Activated naive CD8-positive, alpha-beta T cell treated with anti-CD3 and anti-CD28 coated beads, Interleukin-2, amount 50 U/mL, for 24 hours (primary cell): Measurements from ENCODE around the gene BCAR1.

Experiments
- ATAC-seq: fragments of 150-1000 bp; cut with Tn5 transposase; one replicate; pipeline ENCODE4 v1.10.0; 2021
- DNase-seq: peaks from one replicate; pipeline ENCODE4 v3.0.0; 2021
- H3K27ac Mint-ChIP-seq: one replicate; pipeline ENCODE4 v1.8.0; 2021; ENCODE audit warnings: mild to moderate bottlenecking, mixed read lengths
- H3K27me3 Mint-ChIP-seq: one replicate; pipeline ENCODE4 v1.8.0; 2021; ENCODE audit warnings: mixed read lengths
- H3K36me3 Mint-ChIP-seq: one replicate; pipeline ENCODE4 v1.8.0; 2021; ENCODE audit warnings: low read depth, mixed read lengths
- H3K4me1 Mint-ChIP-seq: one replicate; pipeline ENCODE4 v1.8.0; 2021; ENCODE audit warnings: mixed read lengths
- H3K4me3 Mint-ChIP-seq: one replicate; pipeline ENCODE4 v1.8.0; 2021; ENCODE audit warnings: mild to moderate bottlenecking, moderate library complexity, mixed read lengths
- H3K9me3 Mint-ChIP-seq: one replicate; pipeline ENCODE4 v1.8.0; 2021; ENCODE audit warnings: mixed read lengths

The BCAR1 gene

DNA sequence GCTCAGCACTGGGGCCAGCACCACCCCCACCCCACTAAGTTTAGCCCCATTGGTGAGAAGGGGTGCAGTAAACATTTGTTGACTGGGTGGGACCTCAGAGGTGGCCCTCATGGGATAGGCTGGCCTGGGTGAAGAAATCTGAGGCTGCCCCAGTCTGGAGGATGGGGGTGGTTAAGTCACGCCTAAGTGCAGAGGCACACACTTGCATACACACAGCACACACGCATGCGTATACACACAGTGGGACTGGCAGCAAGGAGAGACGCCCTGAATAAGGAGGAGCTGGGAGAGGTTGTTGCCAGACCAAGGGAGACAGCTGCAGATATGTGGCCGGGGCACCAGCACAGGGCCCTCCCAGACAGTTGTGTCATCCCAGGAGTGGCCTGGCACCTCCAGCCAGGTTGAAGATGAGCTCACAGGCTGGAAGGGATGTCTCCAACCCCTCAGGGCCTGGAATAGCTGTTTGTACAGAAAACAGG, 3.0 kb upstream of the BCAR1 start:
- DNase-seq = no peak
- Mint-ChIP-seq H3K4me3 (no peak overlapping the region), H3K4me1 (peaks cover 6% of the 10 kb centered on the region), H3K36me3 (no peaks in the 10 kb centered on the region), H3K27me3 (peaks cover 54% of the 10 kb centered on the region), H3K9me3 (no peaks in the 10 kb centered on the region), H3K27ac (no peak overlapping the region)
- no peak for ATAC-seq

DNA sequence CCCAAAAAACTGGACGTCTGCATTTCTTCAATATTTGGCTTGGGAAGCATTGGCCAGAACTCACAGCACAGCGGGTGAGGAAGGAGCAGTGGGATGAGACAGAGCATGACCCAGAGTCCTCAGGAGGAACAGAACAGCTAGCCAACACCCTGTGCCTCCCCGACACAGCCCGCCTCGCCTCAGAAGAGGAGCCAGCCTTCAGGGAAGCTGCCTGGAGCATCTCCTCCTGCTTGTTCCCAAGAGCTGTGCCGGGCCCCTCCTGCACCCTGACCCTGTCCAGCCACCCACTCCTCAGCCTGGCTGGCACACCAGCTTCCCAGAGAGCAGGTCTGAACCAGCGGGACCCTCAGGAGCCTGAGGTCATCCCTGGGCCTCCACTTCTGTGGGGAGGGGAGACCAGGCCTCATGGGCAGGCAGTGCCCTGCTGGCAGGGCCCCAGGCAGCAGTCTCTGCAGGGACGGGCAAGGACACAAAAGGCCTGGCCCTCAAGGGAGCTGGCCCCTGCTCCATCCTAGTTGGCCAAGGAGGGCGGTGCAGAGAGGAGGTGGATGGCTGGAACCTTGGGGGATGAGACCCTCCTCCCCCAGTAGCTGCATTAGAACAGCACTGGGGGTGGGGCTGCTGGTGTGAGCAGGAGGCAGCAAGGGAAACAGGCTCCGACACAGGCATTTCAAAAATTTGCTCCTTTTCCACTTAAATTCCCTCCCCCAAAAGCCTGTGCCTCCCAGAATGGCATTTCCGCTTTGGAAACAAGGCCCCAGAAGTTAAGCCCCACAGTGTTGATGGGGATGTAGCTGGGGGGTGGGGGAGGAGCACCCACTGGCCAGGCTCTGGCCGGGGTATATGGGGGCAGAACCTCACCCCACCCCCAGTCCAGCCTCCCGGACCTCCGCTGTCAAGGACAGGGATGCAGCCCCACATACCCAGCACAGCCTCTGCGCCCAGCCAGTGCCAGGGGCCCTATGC, 1.8 kb upstream of the BCAR1 start:
- DNase-seq (no peak), ATAC-seq (no peak)
- Mint-ChIP-seq H3K27me3 (peaks cover 49% of the 10 kb centered on the region), H3K4me3 (no peak overlapping the region), H3K36me3 (no peaks in the 10 kb centered on the region), H3K9me3 (no peaks in the 10 kb centered on the region), H3K4me1 (peaks cover 6% of the 10 kb centered on the region), H3K27ac (no peak overlapping the region)

DNA sequence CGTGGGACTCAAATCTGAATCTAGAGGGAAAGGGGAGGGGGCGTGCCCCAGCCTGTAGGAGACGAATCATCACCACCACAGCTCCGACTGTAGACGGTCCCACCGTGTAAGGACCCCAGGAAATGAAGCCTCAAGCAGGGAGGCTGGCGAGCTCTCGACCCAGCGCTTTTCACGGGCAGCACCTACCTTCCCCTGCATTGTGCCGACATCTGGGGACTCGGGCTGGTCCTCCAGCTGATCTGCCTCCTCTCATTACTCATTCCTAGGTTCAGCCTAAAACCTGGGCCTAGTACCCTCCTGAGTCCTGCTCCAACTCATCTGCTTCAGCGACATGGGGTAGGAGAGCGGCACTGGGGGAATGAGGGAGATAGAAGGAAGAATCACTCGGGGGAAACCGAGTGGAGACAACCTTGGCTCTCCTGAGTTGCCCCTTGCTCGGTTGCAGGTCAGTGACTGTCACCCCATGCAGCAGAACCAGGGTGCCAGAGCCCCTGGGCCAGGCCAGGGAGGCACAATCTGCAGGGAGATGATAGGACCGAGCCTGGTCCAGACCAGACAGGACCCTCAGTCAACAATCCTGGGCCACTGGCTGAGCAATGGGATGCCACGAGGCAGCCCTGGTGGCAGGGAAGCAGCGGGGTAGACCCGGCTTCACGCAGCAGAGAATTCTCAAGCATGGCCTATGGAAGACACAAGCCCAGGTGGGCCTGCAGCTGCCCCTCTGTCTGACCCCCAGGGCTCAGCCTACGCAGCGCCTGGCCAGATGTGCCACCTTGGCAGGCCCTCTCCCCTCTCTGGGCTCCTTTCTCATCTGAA, 833 bp upstream of the BCAR1 start:
- Mint-ChIP-seq H3K9me3 (no peaks in the 10 kb centered on the region), H3K36me3 (no peaks in the 10 kb centered on the region)
- no peak for ATAC-seq

DNA sequence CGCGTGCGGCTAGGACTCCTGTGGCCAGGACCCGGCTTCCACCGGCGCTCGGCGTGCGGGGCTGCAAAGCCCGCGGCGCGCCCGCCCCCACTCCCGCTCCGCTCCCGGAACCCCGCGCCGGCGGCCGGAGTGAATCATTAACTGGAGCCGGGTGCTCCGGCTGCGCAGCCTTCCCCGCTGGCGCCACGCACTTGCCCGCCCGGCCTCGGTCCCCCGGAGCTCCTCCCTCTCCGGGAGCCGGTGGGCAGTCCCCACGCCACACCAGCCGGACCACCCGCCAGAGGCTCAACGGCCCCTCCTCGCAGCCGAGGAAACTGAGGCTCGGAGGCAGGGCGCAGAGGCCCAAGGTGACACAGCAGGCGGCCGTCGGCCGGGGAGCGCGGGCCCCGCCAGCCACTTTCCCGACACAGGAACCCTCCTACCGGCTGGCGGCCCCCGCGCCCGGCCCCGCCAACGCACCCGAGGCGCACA, 580 bp downstream of the BCAR1 start:
- ATAC-seq (no peak), DNase-seq (no peak)
- no peak overlapping the region for H3K27ac Mint-ChIP-seq
- H3K27me3 Mint-ChIP-seq = peaks cover 58% of the 10 kb centered on the region
- H3K4me1 Mint-ChIP-seq = peaks cover 6% of the 10 kb centered on the region
- H3K4me3 Mint-ChIP-seq = peak overlapping the region; percentile 40
- no peaks in the 10 kb centered on the region for H3K9me3 Mint-ChIP-seq
- no peaks in the 10 kb centered on the region for H3K36me3 Mint-ChIP-seq

More for the DNA sequence above, 833 bp upstream of the BCAR1 start:
- Mint-ChIP-seq H3K27ac (no peak overlapping the region), H3K4me3 (peak overlapping the region; percentile 59), H3K4me1 (peaks cover 6% of the 10 kb centered on the region), H3K27me3 (peaks cover 49% of the 10 kb centered on the region)
- DNase-seq = no peak

DNA sequence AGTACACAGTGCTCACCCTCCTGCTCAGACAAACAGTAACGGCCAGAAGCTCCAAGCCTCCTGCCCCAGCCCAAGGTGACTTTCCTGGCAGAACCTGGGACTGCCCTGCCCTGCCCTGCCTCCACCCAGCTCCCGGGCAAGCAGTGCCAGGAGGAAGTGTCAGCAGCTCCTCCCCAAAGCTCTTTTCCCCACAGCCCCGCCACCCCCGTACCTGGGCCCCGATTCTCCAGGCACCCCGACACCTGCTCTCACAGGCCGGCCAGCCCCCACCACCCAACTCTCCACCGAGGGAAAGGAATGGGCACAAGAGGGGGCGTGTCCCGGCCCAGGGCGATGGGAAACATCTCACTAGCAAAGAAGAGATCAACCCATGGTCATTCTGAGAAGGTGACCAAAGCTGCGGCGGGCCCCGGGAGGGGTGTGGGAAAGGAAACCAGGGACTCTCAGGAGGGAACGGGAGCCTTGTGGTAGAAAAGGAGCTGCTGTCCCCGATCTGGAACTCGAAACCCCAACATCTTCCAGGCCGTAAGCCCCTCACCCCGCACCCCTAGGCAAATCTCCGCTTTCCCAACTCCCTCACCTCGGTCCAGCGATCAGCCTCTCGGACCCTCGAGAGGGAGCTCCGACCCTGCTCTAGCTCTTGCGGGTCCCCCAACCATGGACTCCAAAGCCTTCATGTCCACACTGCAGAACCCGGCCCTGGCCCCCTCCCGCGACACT, 1.2 kb downstream of the BCAR1 start:
- DNase-seq (no peak), ATAC-seq (no peak)
- peak overlapping the region; percentile 40 for H3K4me3 Mint-ChIP-seq
- H3K4me1 Mint-ChIP-seq = peaks cover 6% of the 10 kb centered on the region
- no peaks in the 10 kb centered on the region for H3K36me3 Mint-ChIP-seq
- no peak overlapping the region for H3K27ac Mint-ChIP-seq
- peaks cover 57% of the 10 kb centered on the region for H3K27me3 Mint-ChIP-seq
- no peaks in the 10 kb centered on the region for H3K9me3 Mint-ChIP-seq

DNA sequence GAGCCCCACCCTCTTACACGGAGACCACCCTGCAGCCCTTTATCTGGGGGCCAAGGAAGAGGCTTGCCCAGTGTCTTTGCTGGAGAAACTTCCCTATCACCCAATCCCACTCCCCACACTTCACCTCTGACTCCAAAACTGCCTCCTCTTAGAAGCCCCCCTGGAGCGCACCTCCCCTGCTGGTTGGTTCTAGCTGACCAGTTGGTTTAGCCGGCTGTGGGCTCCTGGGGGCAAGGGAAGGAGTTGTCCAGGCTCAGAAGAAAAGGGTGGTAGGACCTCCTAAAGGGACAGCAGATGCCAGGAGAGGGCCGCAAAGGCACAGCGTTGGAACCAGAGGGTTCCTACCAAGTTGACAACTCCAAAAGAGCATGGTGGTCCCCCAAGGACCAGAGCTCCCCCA, 2.0 kb downstream of the BCAR1 start:
- no peaks in the 10 kb centered on the region for H3K9me3 Mint-ChIP-seq

DNA sequence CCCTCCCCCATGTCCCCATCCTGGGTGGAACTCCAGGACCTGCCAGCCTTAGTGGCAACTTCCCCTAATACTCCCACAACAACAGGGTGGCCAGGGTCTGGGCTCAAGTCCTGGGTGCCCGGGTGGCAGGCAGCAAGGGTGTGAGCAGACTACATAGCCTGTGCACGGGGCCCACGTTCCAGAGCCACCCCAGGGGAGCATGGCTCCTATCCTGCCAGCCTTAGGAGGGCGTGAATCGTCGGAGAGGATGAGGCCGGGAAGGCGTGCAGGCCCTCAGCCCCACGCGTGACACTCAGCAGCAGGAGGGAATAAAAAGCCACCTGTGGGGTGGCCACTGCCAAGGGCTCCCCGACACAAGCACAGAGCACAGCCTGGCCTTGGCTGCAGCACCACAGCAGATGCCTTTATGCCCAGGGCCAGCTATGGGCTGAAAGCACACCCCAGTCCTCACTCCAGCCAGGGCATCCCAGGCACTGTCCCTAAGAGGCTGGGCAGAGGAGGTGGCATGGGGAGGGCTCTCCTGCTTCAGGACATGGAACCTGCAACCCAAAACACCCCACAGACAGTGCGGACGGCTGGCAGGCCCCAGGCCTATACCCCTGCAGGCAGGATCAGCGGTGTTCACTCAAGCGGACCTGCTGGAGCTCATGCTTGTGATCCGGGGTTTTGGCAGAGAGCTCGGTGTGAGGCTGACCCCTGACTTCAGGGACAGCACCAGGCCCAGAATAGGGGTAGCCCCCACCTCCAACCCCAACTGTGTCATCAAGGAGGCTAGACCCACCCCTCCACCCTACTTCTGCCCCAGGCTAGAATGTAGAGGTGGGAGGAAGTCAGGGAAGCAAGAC, 2.7 kb downstream of the BCAR1 start:
- H3K36me3 Mint-ChIP-seq = no peaks in the 10 kb centered on the region
- no peaks in the 10 kb centered on the region for H3K9me3 Mint-ChIP-seq
- no peak overlapping the region for H3K27ac Mint-ChIP-seq
- H3K4me1 Mint-ChIP-seq = peaks cover 9% of the 10 kb centered on the region
- H3K27me3 Mint-ChIP-seq = peaks cover 44% of the 10 kb centered on the region
- DNase-seq (no peak), ATAC-seq (no peak)
- no peak overlapping the region for H3K4me3 Mint-ChIP-seq

More for the DNA sequence above, 2.0 kb downstream of the BCAR1 start:
- Mint-ChIP-seq H3K36me3 (no peaks in the 10 kb centered on the region), H3K4me1 (peaks cover 9% of the 10 kb centered on the region), H3K27me3 (peaks cover 49% of the 10 kb centered on the region), H3K27ac (no peak overlapping the region), H3K4me3 (no peak overlapping the region)
- ATAC-seq (no peak), DNase-seq (no peak)

DNA sequence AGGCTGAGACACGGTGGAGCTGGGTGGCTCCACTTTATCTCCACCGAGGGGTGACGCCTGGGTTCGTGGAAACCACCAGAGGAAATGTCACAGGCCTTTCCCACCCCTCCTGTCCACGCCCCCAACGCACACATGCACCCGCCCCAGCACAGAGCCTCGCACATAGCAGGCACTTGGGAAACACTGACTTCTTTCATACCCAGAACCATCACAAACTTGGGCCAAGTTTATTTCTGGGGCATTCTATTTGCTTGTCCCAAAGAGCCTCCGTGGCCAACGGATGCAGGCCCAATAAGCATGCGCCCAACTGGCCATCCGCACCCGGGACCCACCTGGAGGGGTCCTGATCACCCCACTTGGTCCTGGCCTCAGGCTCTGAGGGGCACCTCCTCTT, 3.3 kb downstream of the BCAR1 start:
- no peak for ATAC-seq
- Mint-ChIP-seq H3K9me3 (no peaks in the 10 kb centered on the region), H3K27ac (no peak overlapping the region), H3K36me3 (no peaks in the 10 kb centered on the region), H3K4me1 (peaks cover 9% of the 10 kb centered on the region), H3K4me3 (no peak overlapping the region), H3K27me3 (peaks cover 43% of the 10 kb centered on the region)
- DNase-seq = no peak

DNA sequence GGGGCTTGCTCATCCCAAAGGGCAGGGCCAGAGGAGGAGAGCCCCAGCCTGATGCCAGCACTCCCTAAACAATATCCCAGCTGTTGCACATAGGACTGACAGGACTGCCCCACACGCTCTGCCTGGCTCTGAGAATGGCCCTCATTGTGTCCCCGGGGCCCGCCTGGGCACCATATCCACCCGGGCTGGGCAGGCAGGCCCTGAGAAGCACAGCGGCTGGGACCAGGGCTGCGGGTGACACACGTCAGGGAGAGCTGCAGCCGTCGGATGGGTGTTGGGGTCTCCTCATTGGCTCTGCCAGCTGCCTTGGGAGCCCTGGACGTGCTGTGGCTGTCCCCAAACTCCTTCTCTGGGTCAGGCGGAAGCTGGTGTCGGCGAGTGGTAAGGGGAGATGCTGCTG, 4.2 kb downstream of the BCAR1 start:
- ATAC-seq = no peak
- H3K9me3 Mint-ChIP-seq = no peaks in the 10 kb centered on the region
- H3K27ac Mint-ChIP-seq = no peak overlapping the region
- H3K4me3 Mint-ChIP-seq = no peak overlapping the region
- H3K27me3 Mint-ChIP-seq = peaks cover 36% of the 10 kb centered on the region
- no peaks in the 10 kb centered on the region for H3K36me3 Mint-ChIP-seq
- no peak for DNase-seq
- H3K4me1 Mint-ChIP-seq = peaks cover 9% of the 10 kb centered on the region

DNA sequence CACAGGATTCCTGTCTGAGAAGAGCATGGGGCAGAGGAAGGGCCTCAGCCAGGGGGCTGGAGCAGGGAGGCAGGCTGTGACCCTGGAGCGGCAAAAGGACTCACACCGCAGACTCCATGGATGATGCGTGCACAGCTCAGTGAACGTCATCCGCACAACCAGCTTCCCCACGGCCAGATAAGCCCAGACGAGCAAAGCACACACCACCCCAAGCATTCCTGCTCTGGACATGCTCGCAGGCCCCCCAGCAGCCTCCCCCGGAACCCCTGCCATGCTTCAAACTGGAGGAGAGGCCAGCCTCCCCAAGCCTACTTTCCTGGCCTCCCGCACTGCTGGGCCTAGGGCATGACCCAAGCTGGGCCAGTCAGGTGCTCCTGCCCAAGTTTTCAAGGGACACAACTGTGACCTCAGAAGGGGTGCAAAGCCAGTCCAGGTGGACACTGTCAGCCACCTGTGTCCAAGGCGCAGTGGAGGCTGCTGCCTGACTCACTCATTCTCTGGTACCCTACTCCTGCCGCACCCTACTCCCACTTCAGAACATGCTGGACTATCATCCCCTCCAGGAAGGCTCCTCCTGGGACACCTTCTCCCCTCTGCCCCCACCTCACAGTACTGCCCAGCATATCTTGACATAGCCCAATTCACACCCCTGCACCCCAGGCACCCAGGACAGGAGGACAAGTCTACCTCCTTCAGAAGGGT, 4.8 kb downstream of the BCAR1 start:
- Mint-ChIP-seq H3K36me3 (no peaks in the 10 kb centered on the region), H3K4me1 (peaks cover 7% of the 10 kb centered on the region), H3K27me3 (peaks cover 30% of the 10 kb centered on the region), H3K4me3 (no peak overlapping the region), H3K9me3 (no peaks in the 10 kb centered on the region), H3K27ac (no peak overlapping the region)
- DNase-seq = no peak
- ATAC-seq = no peak

DNA sequence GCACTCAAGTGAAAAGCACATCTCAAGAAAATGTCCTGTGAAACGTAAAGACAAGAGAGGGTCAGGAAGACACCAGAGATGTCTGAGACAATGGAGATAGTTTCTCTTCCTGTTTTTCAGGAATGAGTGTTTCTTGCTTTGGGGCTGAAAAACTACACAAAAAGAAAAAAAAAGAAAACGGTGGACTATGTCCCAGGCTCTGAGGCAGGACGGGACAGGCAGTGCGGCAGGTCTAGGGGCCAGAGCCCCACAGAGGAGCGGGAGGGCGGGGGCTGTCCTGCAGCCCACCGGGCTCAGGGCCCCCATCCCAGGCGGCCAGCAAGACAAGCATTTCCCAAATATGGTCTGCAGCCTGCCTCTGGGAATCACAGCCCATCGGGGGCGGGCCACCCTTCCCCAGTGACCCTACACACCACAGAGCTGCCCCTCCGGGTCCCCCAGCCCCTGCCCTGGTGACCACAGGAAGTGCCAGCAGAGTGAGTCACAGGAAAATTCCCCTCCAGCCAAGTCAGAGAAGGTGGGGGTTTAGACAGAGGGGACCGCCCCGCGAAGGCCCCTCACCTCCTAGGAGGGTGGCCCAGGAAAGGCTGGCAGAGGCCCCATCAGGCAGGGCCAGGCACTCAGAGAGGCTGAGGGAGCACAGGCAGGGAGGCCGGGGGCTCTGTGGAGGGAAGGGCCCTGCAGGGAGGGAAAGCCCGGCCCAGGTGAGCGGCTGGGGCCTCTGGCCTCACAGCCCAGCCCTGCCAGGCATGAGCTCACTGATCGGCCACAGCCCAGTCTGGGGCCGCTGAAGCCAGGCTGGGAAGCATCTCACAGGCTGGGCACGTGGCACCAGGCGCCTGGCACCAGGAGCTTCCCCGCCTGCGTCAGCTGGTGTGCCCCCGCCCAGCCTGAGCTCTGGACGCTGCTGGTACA, 6.3 kb downstream of the BCAR1 start:
- DNase-seq (no peak), ATAC-seq (no peak)
- Mint-ChIP-seq H3K27me3 (peaks cover 25% of the 10 kb centered on the region), H3K9me3 (no peaks in the 10 kb centered on the region), H3K36me3 (no peaks in the 10 kb centered on the region), H3K27ac (no peak overlapping the region), H3K4me1 (peaks cover 3% of the 10 kb centered on the region), H3K4me3 (no peak overlapping the region)

DNA sequence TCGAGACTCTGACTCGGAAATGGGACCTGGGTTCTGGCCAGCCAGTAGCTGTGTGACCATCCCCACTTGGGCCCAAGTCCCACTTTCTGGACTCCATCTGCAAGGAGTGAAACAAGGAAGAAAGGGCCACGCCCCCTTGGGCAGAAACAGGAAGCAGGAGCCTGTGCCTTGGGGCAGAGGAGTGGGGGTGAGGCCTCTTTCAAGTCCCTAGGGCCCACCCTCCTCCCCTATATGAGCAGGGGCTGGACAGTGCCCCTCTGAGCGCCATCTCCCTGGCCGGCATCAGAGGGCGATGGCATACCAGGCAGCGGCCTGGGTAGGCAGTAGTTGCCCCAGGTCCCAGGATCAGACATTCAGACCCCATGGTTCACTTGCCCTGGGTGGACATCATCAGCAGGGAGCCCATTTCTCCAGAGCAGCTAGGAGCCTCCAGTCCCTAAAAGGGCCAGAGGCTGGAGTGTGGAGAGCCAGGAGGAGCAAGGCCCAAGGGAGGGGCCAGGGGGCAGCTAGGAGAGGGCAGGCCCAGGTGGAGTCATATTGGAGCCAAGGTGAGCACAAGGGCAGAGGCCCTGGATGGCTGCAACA, 7.1 kb downstream of the BCAR1 start:
- H3K4me1 Mint-ChIP-seq = peaks cover 3% of the 10 kb centered on the region
- no peaks in the 10 kb centered on the region for H3K9me3 Mint-ChIP-seq
- no peak overlapping the region for H3K27ac Mint-ChIP-seq
- no peaks in the 10 kb centered on the region for H3K36me3 Mint-ChIP-seq
- H3K27me3 Mint-ChIP-seq = peaks cover 19% of the 10 kb centered on the region
- DNase-seq = no peak
- ATAC-seq = no peak
- H3K4me3 Mint-ChIP-seq = no peak overlapping the region
